ENCODE measurements around the gene IGSF9. TPM values are rescaled to one million over a fixed set of nuclear protein-coding genes. Genes with fewer than 3 reads are reported as not detected.
A peak's percentile ranks its signal among the peaks of the same experiment; 100 is the strongest.

Gene IGSF9
- total and polyA plus RNA-seq, 2 donors: 1.6 to 1.7 TPM

DNA sequence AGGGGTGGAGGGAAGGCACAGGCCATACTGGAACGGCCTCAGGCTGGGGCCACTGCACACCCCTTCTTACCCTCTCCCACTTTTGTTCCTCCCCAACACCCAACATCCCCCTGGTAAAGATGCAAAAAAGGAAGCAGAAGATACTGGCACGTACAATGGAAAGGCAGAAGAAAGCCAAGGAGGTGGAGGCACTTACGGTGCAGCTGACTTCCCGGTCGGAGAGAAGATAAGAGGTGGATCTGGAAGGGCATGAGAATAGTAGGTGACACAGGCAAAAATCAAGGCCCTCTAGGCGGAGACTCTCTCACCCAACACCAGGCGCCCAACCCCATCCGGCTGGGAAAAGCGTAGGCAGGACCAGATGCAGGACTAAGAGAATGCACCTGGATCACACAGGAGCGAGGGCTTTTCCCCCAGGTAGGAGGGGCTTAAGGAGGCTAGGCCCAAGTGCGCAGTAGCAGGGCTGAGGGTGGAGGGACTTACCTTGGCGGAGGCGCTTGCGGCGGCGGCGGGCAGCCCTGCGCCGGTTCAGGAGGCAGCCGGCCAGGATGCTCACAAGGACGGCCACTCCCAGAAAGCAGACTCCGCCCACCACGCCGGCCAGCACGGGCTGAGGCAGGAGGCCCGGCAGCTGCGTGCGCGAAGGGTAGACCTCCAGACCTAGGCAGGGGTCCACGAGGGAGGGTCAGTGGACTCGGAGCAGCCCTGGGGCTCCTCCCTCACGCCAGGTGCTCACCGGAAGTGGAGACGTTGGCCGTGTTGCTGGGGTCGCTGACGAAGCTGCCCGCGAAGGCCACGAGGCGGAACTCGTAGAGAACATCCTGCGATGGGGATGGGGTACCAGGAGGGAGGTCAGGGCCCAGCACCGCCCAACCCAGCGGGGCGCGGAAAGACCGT, 16.0 kb downstream of the IGSF9 start:
- Histone ChIP-seq H3K4me3 (ENCODE audit: low read depth, low read length) (no peak overlapping the region), H3K27ac (ENCODE audit: low read depth) (no peak overlapping the region), H3K36me3 (ENCODE audit: insufficient read depth) (no peaks in the 10 kb centered on the region), H3K4me1 (ENCODE audit: insufficient read depth) (no peaks in the 10 kb centered on the region)
- 85% methylated on average over 48 of the region's 48 CpGs for WGBS
- no peak for DNase-seq (ENCODE audit: extremely low spot score)

DNA sequence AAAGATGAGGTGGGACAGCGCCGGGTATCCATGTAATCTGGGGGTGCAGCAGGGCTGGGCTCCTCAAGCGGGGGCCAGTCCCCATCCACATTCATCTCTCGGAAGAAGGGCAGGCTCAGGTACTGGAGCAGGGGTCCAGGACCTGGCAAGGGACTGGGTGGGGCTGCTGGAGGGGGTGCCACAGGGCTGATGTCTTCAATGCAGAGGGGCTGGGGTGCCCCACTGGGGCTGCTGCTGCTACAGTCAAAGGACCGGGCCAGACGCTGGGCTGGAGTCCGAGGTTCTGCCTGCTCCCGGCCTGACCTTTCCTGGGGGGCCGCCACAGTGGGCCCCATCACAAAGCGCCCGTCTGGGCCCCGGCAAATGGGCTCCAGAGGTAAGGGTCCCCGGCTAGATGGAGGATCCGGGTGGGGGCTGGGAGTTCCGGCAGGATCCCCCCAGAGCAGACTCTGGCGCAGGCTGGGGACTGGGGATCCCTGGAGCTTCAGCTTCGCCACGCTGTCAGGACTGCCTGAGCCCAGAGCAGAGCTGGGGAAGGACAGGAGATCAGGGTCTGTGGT, 16.8 kb downstream of the IGSF9 start:
- Histone ChIP-seq H3K4me1 (ENCODE audit: insufficient read depth) (no peaks in the 10 kb centered on the region), H3K36me3 (ENCODE audit: insufficient read depth) (no peaks in the 10 kb centered on the region), H3K4me3 (ENCODE audit: low read depth, low read length) (no peak overlapping the region), H3K27ac (ENCODE audit: low read depth) (no peak overlapping the region)
- no peak for DNase-seq (ENCODE audit: extremely low spot score)
- WGBS: 95% methylated on average over 18 of the region's 18 CpGs

DNA sequence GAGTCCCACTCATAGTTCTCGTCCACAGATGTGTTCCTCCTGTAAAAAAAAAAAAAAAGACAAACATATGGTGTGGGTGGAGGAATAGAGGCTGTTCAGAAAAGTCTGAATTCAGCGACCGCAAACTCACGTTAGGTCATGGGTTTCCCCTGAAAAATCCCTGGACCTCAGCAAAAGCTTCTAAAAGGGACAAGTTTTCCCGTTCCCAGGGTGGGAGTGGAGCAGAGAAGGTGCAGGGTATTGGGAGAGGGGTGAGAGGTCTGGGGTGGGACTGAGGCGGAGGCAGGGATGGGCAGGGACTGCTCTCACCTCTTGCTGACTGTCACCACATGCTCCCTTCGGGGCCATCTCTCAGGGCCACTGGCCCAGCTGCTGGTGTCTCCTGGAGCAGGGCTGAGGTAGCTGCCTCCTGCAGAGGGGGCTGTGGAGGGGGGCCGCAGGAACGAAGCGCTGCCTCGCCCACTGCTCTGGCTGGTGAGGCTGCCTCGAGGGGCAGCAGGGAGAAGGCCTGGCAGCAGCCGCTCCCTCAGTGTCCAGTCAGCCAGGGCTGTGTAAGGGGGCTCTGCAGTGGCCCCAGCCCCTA, 17.5 kb downstream of the IGSF9 start:
- H3K36me3 ChIP-seq (ENCODE audit: insufficient read depth): no peaks in the 10 kb centered on the region
- H3K4me1 ChIP-seq (ENCODE audit: insufficient read depth): peaks cover 2% of the 10 kb centered on the region
- 83% methylated on average over 13 of the region's 13 CpGs for WGBS
- no peak overlapping the region for H3K4me3 ChIP-seq (ENCODE audit: low read depth, low read length)
- DNase-seq (ENCODE audit: extremely low spot score): no peak
- H3K27ac ChIP-seq (ENCODE audit: low read depth): no peak overlapping the region

DNA sequence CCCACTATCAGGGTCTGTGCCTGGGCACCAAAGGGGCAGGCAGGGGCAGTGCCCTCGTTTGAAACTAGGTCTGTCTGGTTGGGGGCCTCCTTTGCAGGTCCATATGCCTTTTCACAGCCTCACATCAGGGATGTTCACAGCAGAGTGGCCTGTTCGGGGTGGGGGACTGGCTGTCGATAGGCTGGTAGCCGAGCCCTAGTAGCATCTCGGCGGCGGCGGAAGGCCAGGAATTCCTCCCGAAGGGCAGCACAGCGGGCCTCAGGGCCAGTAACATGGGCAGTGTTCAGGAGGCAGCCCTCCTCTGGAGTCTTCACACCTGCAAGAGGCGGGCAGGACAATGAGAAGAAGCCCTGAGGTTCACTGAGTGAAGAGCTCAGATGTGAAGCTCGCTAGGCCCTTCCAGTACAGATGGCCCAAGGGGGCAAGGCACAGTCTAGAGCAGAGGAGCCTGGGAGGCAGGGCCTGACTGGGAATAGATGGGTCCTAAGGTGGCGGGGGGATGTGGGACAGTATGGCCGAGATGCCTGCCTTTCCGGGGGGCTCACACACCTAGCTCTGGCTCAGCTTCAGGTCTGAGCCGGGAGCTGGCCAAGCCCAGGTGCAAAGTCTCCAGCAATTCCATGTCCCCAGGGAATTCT, 18.1 kb downstream of the IGSF9 start:
- DNase-seq (ENCODE audit: extremely low spot score): no peak
- Histone ChIP-seq H3K4me1 (ENCODE audit: insufficient read depth) (peaks cover 3% of the 10 kb centered on the region), H3K4me3 (ENCODE audit: low read depth, low read length) (no peak overlapping the region), H3K27ac (ENCODE audit: low read depth) (no peak overlapping the region), H3K36me3 (ENCODE audit: insufficient read depth) (no peaks in the 10 kb centered on the region)
- 91% methylated on average over 16 of the region's 16 CpGs for WGBS

DNA sequence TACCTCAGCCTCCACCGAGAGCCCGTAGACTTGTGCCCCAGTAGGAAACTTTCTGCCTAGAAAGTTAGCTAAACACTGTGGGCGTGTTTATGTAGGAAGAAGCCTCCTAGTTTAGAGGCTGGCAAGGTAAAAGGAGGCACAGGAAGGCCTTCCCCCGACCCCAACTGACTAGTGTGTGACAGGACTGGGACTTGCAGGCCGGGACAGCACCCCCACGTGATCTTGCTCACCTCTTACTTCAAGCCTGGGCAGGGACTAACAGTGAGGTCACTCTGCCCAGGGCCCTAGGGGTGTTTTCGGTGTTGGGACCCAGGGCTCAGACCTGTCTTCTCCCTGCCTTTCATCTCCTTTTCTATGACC, 19.7 kb downstream of the IGSF9 start:
- Histone ChIP-seq H3K4me3 (ENCODE audit: low read depth, low read length) (peak overlapping the region; percentile 55), H3K4me1 (ENCODE audit: insufficient read depth) (peaks cover 3% of the 10 kb centered on the region), H3K27ac (ENCODE audit: low read depth) (peak overlapping the region; percentile 95), H3K36me3 (ENCODE audit: insufficient read depth) (no peaks in the 10 kb centered on the region)
- 5% methylated on average over 7 of the region's 7 CpGs for WGBS
- DNase-seq (ENCODE audit: extremely low spot score): no peak

DNA sequence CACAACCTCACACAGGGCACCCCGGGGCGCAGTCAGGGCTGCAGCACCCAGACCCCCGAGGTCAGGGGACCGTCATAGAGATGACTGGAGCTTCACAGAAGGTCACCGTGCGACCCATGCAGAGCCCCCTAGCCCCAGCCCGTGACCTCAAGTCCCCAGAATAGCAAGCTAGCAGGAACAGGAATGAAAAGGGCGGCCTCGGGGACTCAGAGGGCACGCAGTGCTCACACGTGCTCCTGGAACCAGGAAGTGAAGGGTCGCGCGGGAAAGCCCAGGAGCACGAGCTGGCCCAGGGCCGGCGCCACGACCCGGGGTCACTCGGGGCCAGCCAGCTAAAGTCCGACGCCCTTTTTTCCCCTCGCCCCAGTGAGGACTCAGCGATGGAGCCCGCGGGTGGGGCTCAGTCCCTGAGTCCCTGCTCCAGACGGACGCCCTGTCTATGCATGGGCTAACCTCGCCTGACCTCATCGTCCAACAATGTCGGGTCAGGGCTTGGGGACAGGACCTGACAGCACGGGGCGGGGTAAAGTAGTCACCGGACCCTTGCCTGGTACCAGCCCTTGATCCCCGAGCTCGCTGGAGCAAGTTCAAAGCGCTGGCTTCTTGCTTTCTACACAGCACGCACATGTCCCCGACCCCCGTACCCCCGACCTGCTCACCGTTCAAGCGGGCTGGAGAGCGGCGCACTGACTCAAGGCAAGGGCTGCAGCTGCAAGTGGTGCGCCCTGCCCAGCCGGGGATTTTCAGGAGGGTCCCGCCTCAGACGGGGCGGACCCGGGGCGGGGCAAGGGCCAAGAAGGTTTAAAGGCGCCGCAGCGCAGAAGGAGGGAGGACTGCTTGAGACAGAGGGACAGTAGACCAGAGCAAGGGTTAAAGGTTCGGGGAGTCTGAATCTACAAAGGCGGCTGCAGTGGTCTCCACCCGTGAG, 20.4 kb downstream of the IGSF9 start, which contains the start of gene TAGLN2:
Gene TAGLN2, minus strand, starts transcription at position 717 of the 928 bp plus-strand sequence. CDS start 4,998 bp downstream, outside the sequence.
- Histone ChIP-seq H3K27ac (ENCODE audit: low read depth) (peak within 1 kb of the TSS; percentile 95), H3K36me3 (ENCODE audit: insufficient read depth) (no peaks in the 10 kb centered on the region), H3K4me1 (ENCODE audit: insufficient read depth) (peaks cover 3% of the 10 kb centered on the region), H3K4me3 (ENCODE audit: low read depth, low read length) (peak within 1 kb of the TSS; percentile 55)
- peak; percentile 78 for DNase-seq (ENCODE audit: extremely low spot score)
- under 1% methylated on average over 58 of the region's 58 CpGs for WGBS

DNA sequence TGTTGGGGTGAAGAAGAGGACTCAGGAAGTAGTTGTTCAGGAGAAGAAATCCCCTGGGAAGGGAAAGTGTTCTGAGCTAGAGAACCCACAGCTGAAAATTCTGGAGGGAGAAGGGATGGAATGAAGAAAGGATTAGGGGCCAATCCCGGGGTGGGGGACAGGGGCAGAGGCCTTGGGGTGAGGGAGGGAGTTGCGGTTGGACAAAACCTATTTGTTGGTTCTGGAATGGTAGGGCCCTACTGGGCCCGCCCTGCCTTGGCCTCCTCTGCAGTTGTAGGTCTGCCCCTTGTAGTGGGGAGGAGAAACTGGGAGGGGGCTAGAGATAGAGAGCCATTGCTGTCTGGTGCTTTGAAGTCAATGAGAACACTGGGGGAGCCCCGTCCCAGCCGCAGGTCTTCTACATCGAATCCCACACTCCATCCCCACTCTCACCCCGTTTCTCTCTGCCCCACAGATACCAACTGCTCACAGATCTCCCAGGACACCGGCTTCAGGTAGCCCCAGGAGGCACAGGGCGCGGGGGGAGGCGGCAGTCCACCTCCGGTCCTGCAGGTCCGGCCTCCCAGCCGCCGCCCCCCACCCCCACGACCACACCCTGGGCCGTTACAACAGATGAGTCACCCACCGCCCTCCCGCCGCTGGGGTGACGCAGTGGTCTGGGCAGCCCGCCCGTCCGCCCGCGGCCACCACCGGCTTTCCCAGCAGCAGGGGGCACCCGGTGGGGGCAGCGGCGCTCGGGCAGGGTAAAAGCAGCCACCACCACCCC, 21.2 kb downstream of the IGSF9 start:
- Histone ChIP-seq H3K4me3 (ENCODE audit: low read depth, low read length) (peak overlapping the region; percentile 55), H3K36me3 (ENCODE audit: insufficient read depth) (no peaks in the 10 kb centered on the region), H3K4me1 (ENCODE audit: insufficient read depth) (peaks cover 3% of the 10 kb centered on the region), H3K27ac (ENCODE audit: low read depth) (peak overlapping the region; percentile 95)
- WGBS: under 1% methylated on average over 31 of the region's 31 CpGs
- no peak for DNase-seq (ENCODE audit: extremely low spot score)

DNA sequence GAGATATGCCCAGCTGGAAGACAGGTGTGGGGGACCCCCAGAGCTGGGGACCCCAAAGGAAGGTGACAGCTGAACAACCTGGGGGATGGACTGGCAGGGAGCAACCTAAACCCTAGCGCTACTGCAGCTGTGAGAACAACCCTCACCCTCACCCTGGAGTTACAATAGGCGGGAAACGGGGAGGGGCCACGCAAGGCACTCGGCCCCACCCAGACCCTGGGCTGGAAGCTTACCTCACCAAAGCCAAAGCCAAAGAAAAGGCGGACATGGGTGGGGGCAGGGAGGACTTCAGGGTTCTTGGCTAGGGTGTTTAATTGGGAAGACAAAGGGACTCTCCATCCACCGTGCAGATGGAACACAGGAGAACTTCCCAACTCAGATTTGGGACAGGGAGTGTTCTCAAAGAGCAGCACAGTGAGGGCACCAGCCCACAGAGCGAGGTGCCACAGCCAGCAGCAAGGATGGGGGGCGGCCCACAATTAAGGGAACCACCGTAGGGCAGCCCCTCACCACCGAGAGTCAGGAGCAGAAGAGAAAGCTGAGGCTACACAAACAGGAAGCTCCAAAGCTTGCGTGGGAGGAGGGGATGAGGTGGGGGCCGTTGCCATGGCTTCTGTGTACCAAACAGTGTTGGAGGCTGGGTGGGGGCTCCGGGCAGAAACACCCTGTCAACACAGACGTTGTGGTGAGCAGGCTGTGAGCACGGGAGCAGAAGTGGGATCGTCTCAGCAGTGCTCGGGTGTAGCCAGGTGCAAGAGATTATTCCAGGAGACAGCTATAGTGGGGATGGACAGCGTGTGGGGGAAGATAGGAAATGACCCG, 22.0 kb downstream of the IGSF9 start:
- Histone ChIP-seq H3K36me3 (ENCODE audit: insufficient read depth) (peaks cover 3% of the 10 kb centered on the region), H3K4me3 (ENCODE audit: low read depth, low read length) (peak overlapping the region; percentile 55), H3K4me1 (ENCODE audit: insufficient read depth) (peaks cover 3% of the 10 kb centered on the region), H3K27ac (ENCODE audit: low read depth) (peak overlapping the region; percentile 95)
- 3% methylated on average over 20 of the region's 20 CpGs for WGBS
- no peak for DNase-seq (ENCODE audit: extremely low spot score)

DNA sequence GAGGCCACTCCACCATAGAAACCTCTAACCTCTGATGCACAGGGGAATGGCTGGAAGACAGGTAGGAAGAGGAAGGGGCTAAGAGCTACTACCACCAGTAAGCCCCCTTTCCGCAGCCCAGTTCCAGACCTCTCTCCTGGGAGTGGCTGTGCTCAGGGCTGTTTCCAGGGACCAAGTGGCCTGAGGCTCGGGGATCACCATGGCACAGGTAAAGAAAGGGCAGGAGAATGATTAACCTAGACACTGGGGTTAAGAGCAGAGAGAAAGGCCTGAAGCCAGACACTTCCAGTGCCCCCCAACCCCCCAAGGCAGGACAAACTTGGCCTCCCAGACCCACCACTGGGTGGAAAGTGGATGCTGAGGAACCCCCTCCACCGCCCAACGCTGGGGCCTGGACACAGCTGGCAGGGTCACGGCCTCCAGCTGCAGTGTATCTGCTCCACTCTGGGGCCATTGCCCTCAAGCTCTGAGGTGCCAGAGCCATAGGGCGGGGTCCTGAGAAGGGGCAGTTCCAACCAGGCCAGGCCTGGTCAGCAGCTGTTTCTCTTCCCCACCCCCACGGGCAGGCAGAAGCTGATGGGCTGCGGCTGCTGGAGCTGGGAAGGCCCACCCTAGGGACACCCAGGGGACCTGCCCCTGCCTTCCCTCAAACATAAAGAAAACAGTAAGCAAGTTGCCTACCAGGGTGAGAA, 22.8 kb downstream of the IGSF9 start:
- peak overlapping the region; percentile 15 for H3K4me3 ChIP-seq (ENCODE audit: low read depth, low read length)
- no peak for DNase-seq (ENCODE audit: extremely low spot score)
- H3K27ac ChIP-seq (ENCODE audit: low read depth): peak overlapping the region; percentile 59
- 36% methylated on average over 8 of the region's 8 CpGs for WGBS
- H3K4me1 ChIP-seq (ENCODE audit: insufficient read depth): peaks cover 3% of the 10 kb centered on the region
- H3K36me3 ChIP-seq (ENCODE audit: insufficient read depth): peaks cover 3% of the 10 kb centered on the region

DNA sequence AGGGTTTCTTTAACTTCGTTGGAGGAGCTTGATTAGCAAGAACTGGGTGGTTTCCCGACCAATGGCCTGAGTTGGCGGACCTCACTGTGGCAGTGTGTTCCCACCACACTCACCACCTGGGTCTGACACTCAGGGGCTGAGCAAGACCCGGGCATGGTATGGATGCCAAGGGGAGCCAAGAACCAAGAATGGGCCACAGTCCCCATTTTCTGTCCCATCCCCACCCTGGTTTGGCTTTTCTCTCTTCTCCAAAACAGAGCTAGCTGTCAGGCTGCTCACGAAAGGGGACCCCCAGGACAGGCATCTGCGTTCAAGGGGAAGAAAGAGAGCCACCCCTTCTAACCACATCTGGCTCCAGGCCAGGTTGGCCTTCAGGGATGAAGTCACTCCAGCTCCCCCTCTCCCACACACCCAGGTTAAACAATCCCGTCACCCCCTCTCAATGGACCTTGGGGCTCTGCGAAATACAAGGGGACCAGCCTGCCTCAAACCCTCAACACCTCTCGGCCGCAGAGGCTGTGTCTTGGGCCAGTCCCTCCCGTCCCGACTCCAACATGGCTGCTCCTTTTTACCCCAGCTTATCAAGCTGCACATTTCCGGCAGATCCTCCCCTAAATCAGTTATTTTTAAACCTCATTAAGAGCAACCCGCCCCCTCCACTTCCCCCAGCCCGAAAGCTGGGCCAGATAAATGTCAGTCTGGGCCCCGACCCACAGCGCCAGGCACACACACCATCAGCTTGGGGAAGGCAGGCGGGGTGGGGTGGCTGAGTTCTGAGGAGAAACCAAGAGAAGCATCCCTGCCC, 23.5 kb downstream of the IGSF9 start:
- Histone ChIP-seq H3K4me3 (ENCODE audit: low read depth, low read length) (no peak overlapping the region), H3K36me3 (ENCODE audit: insufficient read depth) (peaks cover 3% of the 10 kb centered on the region), H3K4me1 (ENCODE audit: insufficient read depth) (peaks cover 3% of the 10 kb centered on the region), H3K27ac (ENCODE audit: low read depth) (peak overlapping the region; percentile 44)
- 45% methylated on average over 18 of the region's 18 CpGs for whole genome bisulfite sequencing
- no peak for DNase-seq (ENCODE audit: extremely low spot score)

DNA sequence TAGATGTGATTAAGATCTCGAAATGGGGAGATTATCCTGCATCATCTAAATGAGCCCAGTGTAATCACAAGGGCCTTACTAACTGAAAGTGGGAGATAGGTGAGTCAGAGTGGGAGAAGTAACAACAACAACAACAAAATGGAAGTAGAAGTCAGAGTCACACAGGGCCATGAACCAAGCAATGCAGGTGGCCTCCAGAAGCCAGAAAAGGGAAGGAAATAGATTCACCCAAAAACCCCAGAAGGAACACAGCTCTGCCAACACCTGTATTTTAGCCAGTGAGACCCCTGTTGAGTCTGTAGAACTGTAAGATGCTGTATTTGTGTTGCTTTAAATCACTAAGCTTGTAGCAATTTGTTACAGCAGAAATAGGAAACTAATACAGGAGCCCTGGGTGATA, 24.2 kb downstream of the IGSF9 start:
- 42% methylated on average over 1 of the region's 1 CpG for WGBS
- H3K27ac ChIP-seq (ENCODE audit: low read depth): peak overlapping the region; percentile 44
- H3K4me3 ChIP-seq (ENCODE audit: low read depth, low read length): no peak overlapping the region
- DNase-seq (ENCODE audit: extremely low spot score): no peak
- peaks cover 3% of the 10 kb centered on the region for H3K36me3 ChIP-seq (ENCODE audit: insufficient read depth)
- peaks cover 3% of the 10 kb centered on the region for H3K4me1 ChIP-seq (ENCODE audit: insufficient read depth)

Data from urinary bladder (tissue), 4 donors.